Nephron (organoid): ENCODE data around the gene DUSP9.

ENCODE experiments used
- H3K27ac Mint-ChIP-seq, 3 experiments: 2 replicates each; pipeline ENCODE4 v1.8.0; 2020; ENCODE audit warnings: mixed read lengths in 3 of 3, mild to moderate bottlenecking in 2 of 3, moderate library complexity in 1 of 3
- H3K27me3 Mint-ChIP-seq: 2 replicates; pipeline ENCODE4 v1.8.0; 2021; ENCODE audit warnings: low read depth, mild to moderate bottlenecking, moderate library complexity, mixed read lengths
- H3K36me3 Mint-ChIP-seq: 2 replicates; pipeline ENCODE4 v1.8.0; 2020; ENCODE audit warnings: low read depth, mixed read lengths
- H3K4me1 Mint-ChIP-seq: 2 replicates; pipeline ENCODE4 v1.8.0; 2020; ENCODE audit warnings: mixed read lengths
- H3K4me3 Mint-ChIP-seq, 3 experiments: 2 replicates each; pipeline ENCODE4 v1.8.0; 2020; ENCODE audit warnings: mild to moderate bottlenecking in 3 of 3, mixed read lengths in 3 of 3, moderate library complexity in 2 of 3
- H3K9me3 Mint-ChIP-seq: 2 replicates; pipeline ENCODE4 v1.8.0; 2020; ENCODE audit warnings: mixed read lengths
- TF ChIP-seq, protein P1 (sequence below), 3 experiments: fragments of 200-600 bp; sonication (generic); IDR thresholded peaks; one replicate each; pipeline ENCODE4 v1.5.0; 2021; ENCODE audit warnings: antibody characterized with exemption in 3 of 3; ENCODE audit not compliant: unreplicated experiment in 3 of 3

The DUSP9 gene

DNA sequence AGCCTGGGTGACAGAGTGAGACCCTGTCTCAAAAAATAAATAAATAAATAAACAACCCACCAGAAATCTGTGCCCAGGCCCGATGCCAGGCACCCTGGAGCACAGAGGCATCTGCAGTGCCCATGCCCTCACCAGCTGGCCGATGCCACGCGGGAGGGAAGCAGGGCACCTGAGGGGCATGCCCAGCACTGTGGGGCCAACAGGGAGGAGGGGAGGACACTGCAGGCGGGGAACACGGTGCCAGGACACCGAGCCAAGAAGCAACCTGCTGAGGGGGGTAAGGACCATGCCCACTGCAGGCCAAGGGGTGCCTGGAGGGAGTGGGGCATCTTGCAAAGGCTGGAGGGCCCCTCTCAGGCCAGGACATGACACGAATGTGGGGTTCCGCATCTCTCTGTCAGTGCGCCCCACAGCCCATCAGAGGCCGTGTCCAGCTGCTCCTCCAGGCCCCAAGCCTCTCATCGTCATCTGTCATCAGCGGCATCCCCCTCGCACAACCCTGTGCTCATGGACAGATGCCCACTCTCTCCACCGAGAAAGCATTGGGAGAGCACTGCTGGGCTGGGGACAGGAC is 13.3 kb upstream of the DUSP9 start:
- Mint-ChIP-seq H3K4me1 (peaks cover 16% of the 10 kb centered on the region), H3K4me3 (no peak overlapping the region)

DNA sequence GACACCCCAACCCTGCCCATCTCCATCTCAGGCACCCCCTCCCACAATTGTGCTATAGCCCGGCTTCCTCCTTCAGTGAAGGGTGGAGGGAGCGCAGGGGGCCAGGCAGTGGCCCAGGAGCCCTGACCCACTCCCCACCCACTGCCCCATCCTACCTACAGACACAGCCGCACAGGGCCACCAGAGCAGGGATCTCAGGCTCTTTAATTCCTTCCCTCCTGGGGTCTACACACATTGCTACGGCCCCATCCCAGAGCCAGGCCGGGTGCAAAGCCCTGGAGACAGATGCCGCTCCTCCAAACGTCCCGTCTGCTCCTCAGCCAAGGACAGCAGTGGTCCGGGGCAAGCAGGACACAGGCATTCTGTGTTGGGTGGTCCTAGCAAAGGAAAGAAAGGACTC is 12.8 kb upstream of the DUSP9 start:
- Mint-ChIP-seq H3K4me1 (peaks cover 19% of the 10 kb centered on the region), H3K4me3 (no peak overlapping the region), H3K27me3 (no peaks in the 10 kb centered on the region), H3K27ac (no peak overlapping the region), H3K36me3 (peaks cover 4% of the 10 kb centered on the region), H3K9me3 (peaks cover 23% of the 10 kb centered on the region)
- TF ChIP-seq, protein P1, sequence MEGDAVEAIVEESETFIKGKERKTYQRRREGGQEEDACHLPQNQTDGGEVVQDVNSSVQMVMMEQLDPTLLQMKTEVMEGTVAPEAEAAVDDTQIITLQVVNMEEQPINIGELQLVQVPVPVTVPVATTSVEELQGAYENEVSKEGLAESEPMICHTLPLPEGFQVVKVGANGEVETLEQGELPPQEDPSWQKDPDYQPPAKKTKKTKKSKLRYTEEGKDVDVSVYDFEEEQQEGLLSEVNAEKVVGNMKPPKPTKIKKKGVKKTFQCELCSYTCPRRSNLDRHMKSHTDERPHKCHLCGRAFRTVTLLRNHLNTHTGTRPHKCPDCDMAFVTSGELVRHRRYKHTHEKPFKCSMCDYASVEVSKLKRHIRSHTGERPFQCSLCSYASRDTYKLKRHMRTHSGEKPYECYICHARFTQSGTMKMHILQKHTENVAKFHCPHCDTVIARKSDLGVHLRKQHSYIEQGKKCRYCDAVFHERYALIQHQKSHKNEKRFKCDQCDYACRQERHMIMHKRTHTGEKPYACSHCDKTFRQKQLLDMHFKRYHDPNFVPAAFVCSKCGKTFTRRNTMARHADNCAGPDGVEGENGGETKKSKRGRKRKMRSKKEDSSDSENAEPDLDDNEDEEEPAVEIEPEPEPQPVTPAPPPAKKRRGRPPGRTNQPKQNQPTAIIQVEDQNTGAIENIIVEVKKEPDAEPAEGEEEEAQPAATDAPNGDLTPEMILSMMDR (IDR thresholded peaks at IDR 0.05; ENCODE audit: unreplicated experiment in 3 of 3), result no peak

More for the DNA sequence above, 13.3 kb upstream of the DUSP9 start:
- TF ChIP-seq, protein P1 (IDR thresholded peaks at IDR 0.05; ENCODE audit: unreplicated experiment in 3 of 3), result no peak
- peaks cover 25% of the 10 kb centered on the region for H3K9me3 Mint-ChIP-seq
- no peaks in the 10 kb centered on the region for H3K27me3 Mint-ChIP-seq
- H3K36me3 Mint-ChIP-seq, result peaks cover 4% of the 10 kb centered on the region
- H3K27ac Mint-ChIP-seq, result no peak overlapping the region

DNA sequence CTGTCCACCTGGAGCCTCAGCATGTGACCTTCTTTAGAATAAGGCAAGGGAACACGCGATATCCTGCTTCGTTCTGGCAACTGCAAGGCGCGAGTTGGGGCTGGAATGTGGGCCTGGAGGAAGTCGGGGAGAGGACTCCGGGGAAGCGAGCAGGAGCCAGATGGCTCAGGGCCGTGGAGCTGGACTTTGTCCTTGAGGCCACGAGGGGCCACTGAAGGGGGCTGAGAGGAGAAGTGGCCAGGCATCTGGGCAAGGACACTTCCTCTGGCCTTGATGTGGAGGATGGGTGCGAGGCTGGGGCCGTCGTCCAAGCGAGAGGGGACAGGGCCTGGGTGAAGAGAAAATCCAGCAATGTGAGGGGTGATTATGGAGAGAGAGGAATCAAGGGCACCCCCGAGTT is 12.2 kb upstream of the DUSP9 start:
- Mint-ChIP-seq H3K4me3 (peak overlapping the region in 1 of 3 experiments; percentile 7), H3K4me1 (peaks cover 19% of the 10 kb centered on the region), H3K27ac (peak overlapping the region; percentile 6 to 86 (median 78)), H3K27me3 (no peaks in the 10 kb centered on the region), H3K9me3 (peaks cover 20% of the 10 kb centered on the region), H3K36me3 (peaks cover 4% of the 10 kb centered on the region)
- TF ChIP-seq, protein P1 (IDR thresholded peaks at IDR 0.05; ENCODE audit: unreplicated experiment in 3 of 3), result no peak

DNA sequence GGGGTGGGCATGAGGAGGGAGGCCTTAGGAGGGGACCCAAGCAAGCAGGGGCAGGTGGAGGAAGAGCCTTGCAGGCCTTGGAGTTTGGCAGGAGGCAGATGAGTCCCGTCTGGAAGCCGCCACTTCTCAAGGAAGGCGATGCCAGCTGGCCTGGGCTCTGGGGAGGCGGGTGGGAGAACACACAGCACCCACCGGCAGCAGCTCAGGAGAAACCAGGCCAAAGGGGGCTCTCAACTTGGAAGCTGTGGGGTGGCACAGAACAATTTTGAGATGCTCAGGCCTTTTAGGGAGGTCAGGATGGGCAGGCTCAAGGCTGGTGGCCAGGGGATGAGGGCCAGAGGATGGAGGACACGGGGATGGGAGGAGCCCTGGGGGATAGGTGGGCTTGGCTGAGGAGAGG is 11.6 kb upstream of the DUSP9 start:
- peaks cover 4% of the 10 kb centered on the region for H3K36me3 Mint-ChIP-seq
- H3K9me3 Mint-ChIP-seq, result peaks cover 18% of the 10 kb centered on the region
- peak overlapping the region in 2 of 3 experiments; percentile 6 to 78 for H3K27ac Mint-ChIP-seq
- H3K4me3 Mint-ChIP-seq, result no peak overlapping the region
- H3K27me3 Mint-ChIP-seq, result no peaks in the 10 kb centered on the region
- peaks cover 19% of the 10 kb centered on the region for H3K4me1 Mint-ChIP-seq
- TF ChIP-seq, protein P1 (IDR thresholded peaks at IDR 0.05; ENCODE audit: unreplicated experiment in 3 of 3), result no peak

DNA sequence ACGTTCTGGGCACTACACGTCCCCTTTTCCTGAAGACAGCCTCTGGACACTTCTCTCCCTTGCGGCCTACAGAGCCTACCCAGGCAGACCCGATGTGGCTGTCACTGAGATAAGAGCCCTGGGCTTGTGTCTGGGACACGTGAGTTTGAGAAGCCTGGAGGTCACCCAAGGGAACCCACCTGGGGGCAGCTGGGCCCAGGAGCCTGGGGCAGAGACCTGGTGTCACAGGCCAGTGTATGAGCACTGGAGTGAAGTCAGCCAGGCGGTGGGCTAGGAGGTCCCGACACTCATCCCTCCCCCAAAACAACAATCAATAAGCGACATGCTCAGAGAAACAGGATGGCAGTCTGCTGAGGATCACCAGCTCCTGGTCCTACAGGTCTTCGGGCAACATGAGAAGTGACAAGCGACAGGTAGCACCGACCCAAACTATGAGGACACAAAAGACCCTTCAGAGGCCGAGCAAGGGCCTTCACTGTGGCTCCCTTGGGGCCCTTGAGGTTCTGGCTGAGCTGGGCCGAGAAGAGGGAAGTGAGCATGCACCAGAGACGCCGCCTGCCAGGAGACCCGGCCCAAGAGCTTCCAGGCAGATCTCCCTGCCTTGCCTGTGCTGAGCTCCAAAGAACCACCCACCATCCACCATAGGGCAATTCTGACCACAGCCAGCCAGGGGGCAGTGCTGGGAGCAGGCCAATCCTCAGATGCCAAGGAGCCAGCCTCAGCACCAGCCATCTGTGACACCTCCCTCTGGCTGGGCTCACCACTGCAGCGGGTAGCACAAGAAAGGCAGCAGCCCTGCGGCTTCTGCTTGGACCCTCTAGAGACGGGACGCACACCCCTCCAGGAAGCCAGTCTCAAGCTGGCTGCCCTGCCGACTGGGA is 11.0 kb upstream of the DUSP9 start:
- no peak overlapping the region for H3K27ac Mint-ChIP-seq
- no peak overlapping the region for H3K4me3 Mint-ChIP-seq
- peaks cover 4% of the 10 kb centered on the region for H3K36me3 Mint-ChIP-seq
- H3K9me3 Mint-ChIP-seq, result peaks cover 17% of the 10 kb centered on the region
- TF ChIP-seq, protein P1 (IDR thresholded peaks at IDR 0.05; ENCODE audit: unreplicated experiment in 3 of 3), result peak in 2 of 3 experiments; percentile 12 to 13
- peaks cover under 1% of the 10 kb centered on the region for H3K27me3 Mint-ChIP-seq
- H3K4me1 Mint-ChIP-seq, result peaks cover 19% of the 10 kb centered on the region
